CD8-positive, alpha-beta memory T cell (primary cell): ENCODE data around the gene MET. TPM values are rescaled to one million over a fixed set of nuclear protein-coding genes. Genes with fewer than 3 reads are reported as not detected.

Experiments
- CTCF ChIA-PET: fragments of 350-600 bp; sonication (Branson Sonifier 250); formaldehyde crosslinking; loops from one replicate; lab custom pipeline; 2021; ENCODE audit warnings: antibody characterized with exemption; lab: Charles Lee
- POLR2A ChIA-PET: fragments of 350-600 bp; sonication (Branson Sonifier 250); formaldehyde crosslinking; loops from one replicate; lab custom pipeline; 2021; ENCODE audit warnings: antibody characterized with exemption; lab: Charles Lee
- DNase-seq, 5 donors: peaks; one replicate each; pipeline versions ENCODE4 v3.0.0 to v3.0.0-alpha.2; 2020 to 2022; ENCODE audit warnings: mixed read lengths in 1 of 5
- H3K27ac ChIP-seq: one replicate; pipeline ENCODE4 v1.7.0; 2013; ENCODE audit warnings: low read depth, mild to moderate bottlenecking, low read length, moderate library complexity
- H3K27me3 ChIP-seq: 2 replicates; pipeline ENCODE4 v1.7.0; 2013; ENCODE audit warnings: low read length, mild to moderate bottlenecking; ENCODE audit not compliant: insufficient read depth, poor library complexity, severe bottlenecking
- H3K36me3 ChIP-seq: 2 replicates; pipeline ENCODE4 v1.7.0; 2013; ENCODE audit warnings: mild to moderate bottlenecking, low read length, moderate library complexity; ENCODE audit not compliant: insufficient read depth
- H3K4me1 ChIP-seq: 2 replicates; pipeline ENCODE4 v1.7.0; 2013; ENCODE audit warnings: mild to moderate bottlenecking, low read length, moderate library complexity; ENCODE audit not compliant: insufficient read depth
- H3K4me3 ChIP-seq: 2 replicates; pipeline ENCODE4 v1.7.0; 2013; ENCODE audit warnings: mild to moderate bottlenecking, low read length
- H3K9me3 ChIP-seq: 2 replicates; pipeline ENCODE4 v1.7.0; 2013; ENCODE audit warnings: mild to moderate bottlenecking, low read length
- H3K27ac Mint-ChIP-seq, 8 donors: one replicate each; pipeline ENCODE4 v1.8.0; 2020 to 2021; ENCODE audit warnings: mixed read lengths in 8 of 8, mild to moderate bottlenecking in 6 of 8, inconsistent platforms in 3 of 8, moderate library complexity in 3 of 8
- H3K27me3 Mint-ChIP-seq, 2 donors: one replicate each; pipeline ENCODE4 v1.8.0; 2020 to 2021; ENCODE audit warnings: mixed read lengths in 2 of 2, mild to moderate bottlenecking in 1 of 2, moderate library complexity in 1 of 2
- H3K36me3 Mint-ChIP-seq, 3 donors: one replicate each; pipeline ENCODE4 v1.8.0; 2020 to 2021; ENCODE audit warnings: mixed read lengths in 3 of 3, inconsistent platforms in 1 of 3, mild to moderate bottlenecking in 1 of 3
- H3K4me1 Mint-ChIP-seq, 3 donors: one replicate each; pipeline ENCODE4 v1.8.0; 2020 to 2021; ENCODE audit warnings: mixed read lengths in 3 of 3, inconsistent platforms in 1 of 3, mild to moderate bottlenecking in 1 of 3
- H3K4me3 Mint-ChIP-seq, 7 donors: one replicate each; pipeline ENCODE4 v1.8.0; 2020 to 2021; ENCODE audit warnings: mixed read lengths in 7 of 7, mild to moderate bottlenecking in 6 of 7, moderate library complexity in 4 of 7, inconsistent platforms in 2 of 7
- H3K9me3 Mint-ChIP-seq, 5 donors: one replicate each; pipeline ENCODE4 v1.8.0; 2020 to 2022; ENCODE audit warnings: mixed read lengths in 5 of 5, mild to moderate bottlenecking in 3 of 5, moderate library complexity in 2 of 5, inconsistent platforms in 1 of 5
- polyA plus RNA-seq: library from polyadenylated mRNA; unstranded; fragments of 300-500 nt; fragmentation: Illumina TruSeq; gene quantifications from one replicate; pipeline ENCODE4 v1.2.3, GENCODE V29; 2021
- total RNA-seq, 2 experiments: library from RNA; stranded (reverse); gene quantifications; one replicate each; pipeline ENCODE4 v1.2.3, GENCODE V29; 2021

Gene MET
- total and polyA plus RNA-seq, 3 experiments from 2014 or later = 3.1 to 4.3 TPM; not detected in 1

GRCh38 chr7:116726149-116726548 is 54.2 kb downstream of the MET start:
- Histone ChIP-seq H3K27ac (no peak overlapping the region), H3K27me3 (no peaks in the 10 kb centered on the region), H3K9me3 (no peaks in the 10 kb centered on the region), H3K36me3 (no peaks in the 10 kb centered on the region), H3K4me1 (no peaks in the 10 kb centered on the region), H3K4me3 (no peak overlapping the region)
- DNase-seq = no peak
- Mint-ChIP-seq H3K27ac (no peak overlapping the region), H3K4me3 (no peak overlapping the region), H3K36me3 (no peaks in the 10 kb centered on the region), H3K9me3 (peaks cover 0 to 2% (median 0%) of the 10 kb centered on the region in 5 donors), H3K27me3 (peaks cover 2 to 32% of the 10 kb centered on the region in 2 donors), H3K4me1 (no peaks in the 10 kb centered on the region)
- ChIA-PET CTCF (no interaction called here), POLR2A (no interaction called here)

- Mint-ChIP-seq H3K27ac (no peak overlapping the region), H3K27me3 (peaks cover 2 to 32% of the 10 kb centered on the region in 2 donors), H3K9me3 (no peaks in the 10 kb centered on the region), H3K4me1 (no peaks in the 10 kb centered on the region), H3K36me3 (no peaks in the 10 kb centered on the region), H3K4me3 (no peak overlapping the region)
- H3K4me1 ChIP-seq = no peaks in the 10 kb centered on the region
- no peaks in the 10 kb centered on the region for H3K36me3 ChIP-seq
- no peaks in the 10 kb centered on the region for H3K27me3 ChIP-seq
- POLR2A ChIA-PET = no interaction called here
- H3K4me3 ChIP-seq = no peak overlapping the region
- H3K27ac ChIP-seq = no peak overlapping the region
- no peaks in the 10 kb centered on the region for H3K9me3 ChIP-seq
- CTCF ChIA-PET = no interaction called here
- no peak for DNase-seq
Observed at GRCh38 chr7:116726713-116727431, 54.9 kb downstream of the MET start.

GRCh38 chr7:116727432-116728009 is 55.5 kb downstream of the MET start:
- no peak overlapping the region for H3K27ac Mint-ChIP-seq
- H3K27me3 ChIP-seq = no peaks in the 10 kb centered on the region
- CTCF ChIA-PET = no interaction called here

GRCh38 chr7:116728413-116728812 is 56.4 kb downstream of the MET start:
- Histone ChIP-seq H3K9me3 (no peaks in the 10 kb centered on the region), H3K36me3 (no peaks in the 10 kb centered on the region), H3K4me1 (no peaks in the 10 kb centered on the region), H3K4me3 (no peak overlapping the region), H3K27me3 (no peaks in the 10 kb centered on the region), H3K27ac (no peak overlapping the region)
- H3K27me3 Mint-ChIP-seq = peaks cover 2 to 36% of the 10 kb centered on the region in 2 donors
- ChIA-PET CTCF (no interaction called here), POLR2A (no interaction called here)
- H3K27ac Mint-ChIP-seq = no peak overlapping the region
- no peak overlapping the region for H3K4me3 Mint-ChIP-seq
- no peaks in the 10 kb centered on the region for H3K36me3 Mint-ChIP-seq
- no peaks in the 10 kb centered on the region for H3K4me1 Mint-ChIP-seq
- H3K9me3 Mint-ChIP-seq = no peaks in the 10 kb centered on the region
- no peak for DNase-seq

More at GRCh38 chr7:116727432-116728009, 55.5 kb downstream of the MET start:
- no peaks in the 10 kb centered on the region for H3K36me3 ChIP-seq
- no peak overlapping the region for H3K4me3 ChIP-seq
- POLR2A ChIA-PET = no interaction called here
- Mint-ChIP-seq H3K36me3 (no peaks in the 10 kb centered on the region), H3K4me1 (no peaks in the 10 kb centered on the region), H3K27me3 (peaks cover 2 to 32% of the 10 kb centered on the region in 2 donors), H3K4me3 (no peak overlapping the region), H3K9me3 (no peaks in the 10 kb centered on the region)
- no peaks in the 10 kb centered on the region for H3K4me1 ChIP-seq
- no peaks in the 10 kb centered on the region for H3K9me3 ChIP-seq
- DNase-seq = no peak
- no peak overlapping the region for H3K27ac ChIP-seq

DNA sequence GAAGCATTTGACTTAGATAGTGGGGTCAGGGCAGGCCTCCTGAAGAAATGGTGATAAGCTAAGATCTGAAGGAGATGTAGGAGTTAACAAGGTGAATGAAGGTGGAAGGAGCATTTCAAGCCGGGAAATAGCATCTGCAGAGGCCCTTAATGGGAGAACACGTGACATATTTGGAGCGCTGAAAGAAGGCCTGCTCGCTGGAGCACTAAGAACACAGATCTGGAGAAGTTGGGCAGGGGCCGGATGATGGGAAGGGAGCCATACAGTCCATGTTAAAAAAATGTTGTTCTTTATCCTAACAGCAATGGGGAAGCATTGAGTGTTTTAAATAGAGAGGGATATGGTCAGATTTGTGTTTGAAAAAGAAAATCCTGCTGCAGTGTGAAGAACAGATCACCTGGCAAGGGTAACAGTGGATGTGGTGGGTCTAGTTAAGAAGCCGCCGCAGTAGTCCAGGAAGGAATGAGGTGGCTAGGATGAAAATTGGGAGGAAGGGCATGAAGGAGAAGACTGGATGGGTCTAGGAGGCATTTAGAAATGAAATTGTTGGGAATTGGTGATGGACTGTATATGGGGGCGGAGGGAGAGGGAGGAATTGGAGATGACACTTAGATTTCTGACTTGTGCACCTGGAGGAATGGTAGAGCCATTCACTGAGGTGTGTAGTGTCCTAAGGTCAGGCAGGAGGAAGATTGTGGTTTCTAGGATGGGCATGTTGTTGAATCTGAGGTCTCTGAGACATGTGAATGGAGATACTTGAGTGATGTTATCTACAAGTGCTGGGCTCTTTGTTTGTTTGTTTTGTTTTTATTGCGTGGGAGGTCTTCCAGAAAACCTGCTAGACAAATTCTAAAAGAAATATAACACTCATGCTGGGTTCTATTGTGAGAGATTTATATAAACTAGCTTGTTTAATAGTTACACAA is 58.4 kb downstream of the MET start:
- no peaks in the 10 kb centered on the region for H3K36me3 ChIP-seq
- ChIA-PET POLR2A (no interaction called here), CTCF (no interaction called here)
- no peak for DNase-seq
- no peaks in the 10 kb centered on the region for H3K36me3 Mint-ChIP-seq
- H3K9me3 Mint-ChIP-seq = no peaks in the 10 kb centered on the region
- H3K4me1 ChIP-seq = no peaks in the 10 kb centered on the region
- H3K4me3 ChIP-seq = no peak overlapping the region
- peaks cover 4 to 36% of the 10 kb centered on the region in 2 donors for H3K27me3 Mint-ChIP-seq
- H3K27ac ChIP-seq = no peak overlapping the region
- H3K27me3 ChIP-seq = no peaks in the 10 kb centered on the region
- no peaks in the 10 kb centered on the region for H3K4me1 Mint-ChIP-seq
- H3K4me3 Mint-ChIP-seq = no peak overlapping the region
- H3K27ac Mint-ChIP-seq = no peak overlapping the region
- H3K9me3 ChIP-seq = no peaks in the 10 kb centered on the region

GRCh38 chr7:116731023-116731395 is 59.0 kb downstream of the MET start:
- H3K9me3 Mint-ChIP-seq = no peaks in the 10 kb centered on the region
- no peak overlapping the region for H3K27ac ChIP-seq
- H3K27me3 ChIP-seq = no peaks in the 10 kb centered on the region
- no peaks in the 10 kb centered on the region for H3K36me3 Mint-ChIP-seq
- H3K4me1 ChIP-seq = no peaks in the 10 kb centered on the region
- no peak overlapping the region for H3K4me3 ChIP-seq
- H3K9me3 ChIP-seq = no peaks in the 10 kb centered on the region
- H3K4me1 Mint-ChIP-seq = no peaks in the 10 kb centered on the region
- no peak for DNase-seq
- H3K27ac Mint-ChIP-seq = no peak overlapping the region
- ChIA-PET CTCF (no interaction called here), POLR2A (no interaction called here)
- no peaks in the 10 kb centered on the region for H3K36me3 ChIP-seq
- H3K4me3 Mint-ChIP-seq = no peak overlapping the region
- peaks cover 4 to 35% of the 10 kb centered on the region in 2 donors for H3K27me3 Mint-ChIP-seq

GRCh38 chr7:116731445-116732335 is 59.7 kb downstream of the MET start:
- Mint-ChIP-seq H3K27ac (no peak overlapping the region), H3K27me3 (peaks cover 4 to 30% of the 10 kb centered on the region in 2 donors), H3K4me3 (no peak overlapping the region), H3K4me1 (no peaks in the 10 kb centered on the region), H3K9me3 (no peaks in the 10 kb centered on the region), H3K36me3 (no peaks in the 10 kb centered on the region)
- H3K27me3 ChIP-seq = no peaks in the 10 kb centered on the region
- no peaks in the 10 kb centered on the region for H3K36me3 ChIP-seq
- no peaks in the 10 kb centered on the region for H3K4me1 ChIP-seq
- DNase-seq = no peak
- H3K9me3 ChIP-seq = no peaks in the 10 kb centered on the region
- POLR2A ChIA-PET = no interaction called here
- H3K4me3 ChIP-seq = no peak overlapping the region
- CTCF ChIA-PET = no interaction called here
- no peak overlapping the region for H3K27ac ChIP-seq
